MG63 (cell line): ENCODE data around the gene NDUFA13. TPM values are rescaled to one million over a fixed set of nuclear protein-coding genes. Genes with fewer than 3 reads are reported as not detected.

Experiments used
- DNase-seq: peaks from one replicate; pipeline ENCODE4 v3.0.0-alpha.2; 2020
- H3K27me3 ChIP-seq: fragments of 250-450 bp; sonication (Bioruptor Pico); 2 replicates; pipeline ENCODE4 v1.5.1; 2020; ENCODE audit warnings: mild to moderate bottlenecking, moderate library complexity
- H3K36me3 ChIP-seq: fragments of 250-450 bp; sonication (Bioruptor Pico); 2 replicates; pipeline ENCODE4 v1.5.1; 2020; ENCODE audit warnings: mild to moderate bottlenecking, moderate library complexity
- H3K4me3 ChIP-seq: fragments of 250-450 bp; sonication (Bioruptor Pico); 2 replicates; pipeline ENCODE4 v1.5.1; 2020; ENCODE audit warnings: mild to moderate bottlenecking, moderate library complexity
- H3K9me3 ChIP-seq: fragments of 250-450 bp; sonication (Bioruptor Pico); 2 replicates; pipeline ENCODE4 v1.5.1; 2020; ENCODE audit warnings: mild to moderate bottlenecking, moderate library complexity
- total RNA-seq: library from RNA; depleted of rRNA; stranded (reverse); fragments of >200 nt; shearing (Covaris generic); gene quantifications from 2 replicates; pipeline ENCODE4 v1.2.3, GENCODE V29; 2014; ENCODE audit warnings: low replicate concordance

The NDUFA13 gene
- total RNA-seq, 1 experiment from 2014 or later, result 344 TPM

DNA sequence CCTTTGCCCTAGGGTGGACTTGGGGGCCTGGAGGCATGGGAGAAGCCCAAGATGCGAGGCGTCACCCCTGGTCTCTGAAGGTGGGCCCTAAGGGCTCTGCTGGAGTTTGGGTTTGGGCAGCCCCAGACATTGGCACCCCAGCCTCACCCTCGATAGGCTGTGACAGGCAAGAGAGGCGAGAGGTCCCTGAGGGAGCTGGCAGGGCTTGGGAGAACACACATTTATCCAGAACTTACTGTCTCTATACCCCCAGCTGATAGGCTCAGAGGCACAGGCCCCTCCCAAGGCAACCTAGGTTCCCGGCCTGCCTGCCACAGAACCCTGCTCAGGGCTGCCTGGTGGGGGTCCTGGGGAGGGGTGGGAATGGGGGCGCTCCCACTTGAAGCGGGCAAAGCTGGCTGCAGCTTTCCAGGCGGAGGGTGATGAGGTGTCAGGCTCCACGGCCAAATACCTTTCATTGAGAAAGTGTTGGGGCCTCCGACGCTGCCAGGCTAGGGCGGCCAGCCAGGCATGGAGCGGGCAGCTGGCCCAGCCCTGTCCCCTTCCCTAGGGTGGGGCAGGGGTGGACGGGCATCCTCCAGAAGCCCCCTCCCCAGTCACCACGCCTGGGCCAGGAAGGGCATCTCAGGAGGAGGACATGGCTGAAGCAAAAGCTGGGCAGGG, 31.8 kb downstream of the NDUFA13 start:
- H3K4me3 ChIP-seq, result no peak overlapping the region
- no peak for DNase-seq
- no peaks in the 10 kb centered on the region; the same call in none of the 2 replicates for H3K36me3 ChIP-seq
- 0 out of 2 replicates have a peak, but pooled peaks cover 2% of the 10 kb centered on the region for H3K9me3 ChIP-seq
- no peaks in the 10 kb centered on the region for H3K27me3 ChIP-seq

DNA sequence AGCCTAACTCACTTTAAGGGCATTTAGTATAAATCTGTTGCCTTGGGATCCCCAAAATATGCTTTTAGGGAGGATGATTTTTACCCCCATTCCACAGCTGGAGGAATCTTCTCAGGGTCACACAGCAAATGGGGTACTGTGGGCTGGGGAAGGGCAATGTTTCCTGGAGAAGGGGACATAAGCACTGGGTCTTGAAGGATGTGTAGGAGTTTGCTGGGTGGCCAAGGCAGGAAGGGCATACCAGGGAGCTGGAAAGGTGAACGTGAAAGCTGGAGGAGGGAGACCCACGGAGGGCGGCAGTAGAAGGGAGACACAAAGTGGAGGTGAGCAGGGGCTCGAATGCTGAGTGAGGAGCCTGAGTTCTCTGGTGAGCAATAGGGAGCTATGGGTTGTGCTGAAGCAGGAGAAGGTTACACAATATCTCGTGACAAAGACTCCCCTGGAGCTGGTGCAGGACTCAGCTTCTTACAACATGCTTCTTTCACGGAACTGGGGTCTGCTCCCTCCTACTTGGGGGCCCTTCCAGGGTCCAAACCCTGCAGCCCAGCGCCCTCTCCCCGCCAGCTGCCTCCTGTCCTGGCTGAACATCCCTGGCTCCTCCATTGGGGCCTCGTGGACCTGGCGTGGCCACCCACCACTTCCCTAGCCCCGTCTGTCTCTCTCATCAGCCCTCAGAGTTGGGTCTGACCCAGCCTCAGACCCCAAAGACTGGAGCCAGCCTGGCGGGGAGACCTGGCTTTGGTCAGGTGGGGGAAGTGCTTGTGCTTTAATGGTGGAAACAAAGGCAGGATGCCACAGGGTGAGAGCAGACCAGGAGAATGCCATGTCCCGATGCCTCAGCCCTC, 33.1 kb downstream of the NDUFA13 start:
- Histone ChIP-seq H3K9me3 (0 out of 2 replicates have a peak, but pooled peaks cover 2% of the 10 kb centered on the region), H3K27me3 (no peaks in the 10 kb centered on the region), H3K36me3 (no peaks in the 10 kb centered on the region; the same call in none of the 2 replicates), H3K4me3 (no peak overlapping the region)
- no peak for DNase-seq

DNA sequence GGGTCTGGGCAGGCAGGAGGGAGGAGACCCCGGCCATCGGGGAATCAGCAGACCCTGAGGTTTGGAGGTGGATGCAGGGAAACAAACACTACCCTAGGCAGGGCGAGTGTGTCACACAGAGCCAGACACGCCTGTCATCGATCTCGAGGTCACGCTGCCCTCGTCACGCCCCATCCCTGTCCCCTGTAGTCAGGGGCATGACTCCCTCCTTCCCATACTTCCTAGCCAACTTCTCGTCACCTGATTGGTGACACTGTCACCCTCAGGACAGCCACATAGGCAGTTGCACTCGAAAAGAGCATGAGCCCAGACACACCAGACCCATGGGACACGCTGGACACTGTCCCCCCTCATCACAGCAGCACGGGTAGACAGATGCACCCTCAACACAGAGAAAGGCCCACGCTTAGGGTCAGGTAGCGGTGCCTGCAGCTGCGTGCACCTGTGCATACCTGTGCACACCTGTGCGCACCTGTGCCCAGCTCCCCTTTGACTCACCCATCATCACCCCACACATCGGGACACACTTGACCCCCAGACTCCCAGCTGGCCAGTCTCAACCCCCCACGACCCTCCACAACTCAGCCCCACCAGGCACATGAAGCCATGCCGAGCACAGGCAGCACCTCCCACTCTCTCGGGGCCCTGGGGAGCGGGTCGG, 33.9 kb downstream of the NDUFA13 start:
- Histone ChIP-seq H3K36me3 (no peaks in the 10 kb centered on the region), H3K9me3 (0 out of 2 replicates have a peak, but pooled peaks cover 2% of the 10 kb centered on the region), H3K4me3 (no peak overlapping the region), H3K27me3 (no peaks in the 10 kb centered on the region)
- no peak for DNase-seq

DNA sequence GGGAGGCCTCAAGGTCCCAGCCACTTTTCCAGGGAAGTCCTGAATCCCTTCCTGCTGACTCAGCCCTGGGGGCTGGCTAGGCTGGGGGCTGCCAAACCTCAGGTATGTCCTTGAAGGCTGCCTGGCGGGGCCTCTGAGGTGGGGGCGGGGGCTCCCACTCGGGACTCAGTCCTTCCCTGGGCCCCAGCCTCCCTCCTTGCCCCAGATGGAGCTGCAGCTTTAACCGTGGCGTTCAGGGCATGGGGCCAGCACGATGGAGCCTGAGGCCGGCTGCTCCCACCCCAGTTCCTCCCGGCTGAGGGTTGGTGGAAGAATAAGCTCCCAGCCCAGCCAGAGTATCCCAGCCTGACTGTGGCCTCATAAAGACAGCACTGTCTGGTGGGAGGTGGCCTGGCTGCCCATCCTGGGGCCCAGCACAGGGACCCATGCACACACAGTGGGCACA, 34.5 kb downstream of the NDUFA13 start:
- Histone ChIP-seq H3K36me3 (no peaks in the 10 kb centered on the region), H3K9me3 (0 out of 2 replicates have a peak, but pooled peaks cover 2% of the 10 kb centered on the region), H3K27me3 (no peaks in the 10 kb centered on the region), H3K4me3 (no peak overlapping the region)
- no peak for DNase-seq

DNA sequence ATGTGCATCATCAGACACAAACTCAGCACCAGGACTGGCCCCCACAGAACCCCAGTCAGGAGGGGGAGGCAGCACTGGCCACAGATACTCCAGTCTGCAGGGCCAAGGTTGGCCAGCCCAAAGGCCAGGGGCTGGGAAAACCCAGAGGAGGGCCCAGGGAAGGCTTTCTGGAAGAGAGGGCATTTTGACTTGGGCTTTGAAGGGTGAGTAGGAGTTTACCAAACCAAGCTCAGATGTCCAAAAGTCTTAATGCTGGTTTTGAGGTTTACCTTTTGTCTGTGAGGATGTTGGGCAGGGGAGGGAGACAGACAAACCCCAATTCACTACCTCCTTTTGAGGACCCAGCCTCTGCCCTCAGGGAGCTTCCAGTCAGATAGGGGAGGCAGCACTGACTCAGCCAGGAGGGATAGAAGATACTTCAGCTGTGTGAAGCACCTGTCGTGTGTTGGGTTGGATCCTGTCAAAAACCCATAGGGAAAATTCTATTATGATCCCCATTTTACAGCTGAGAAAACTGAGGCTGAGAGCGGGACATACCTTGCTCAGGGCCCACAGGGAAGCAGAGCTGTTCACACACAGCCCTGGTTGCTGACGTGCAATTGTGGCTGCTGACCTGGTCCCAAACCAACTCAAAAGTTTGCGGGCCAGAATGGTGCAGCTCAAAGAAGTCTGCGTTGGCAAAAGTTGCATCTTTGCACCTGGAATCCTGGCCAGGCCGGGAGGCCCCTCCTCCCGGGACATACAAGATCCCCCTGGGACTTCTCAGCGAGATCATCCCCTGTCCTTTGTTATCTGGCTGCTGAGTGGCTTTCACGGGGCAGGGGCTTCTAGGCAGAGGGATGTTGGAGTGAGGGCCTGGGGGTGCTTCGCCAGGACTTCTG, 35.2 kb downstream of the NDUFA13 start:
- no peaks in the 10 kb centered on the region for H3K36me3 ChIP-seq
- H3K4me3 ChIP-seq, result no peak overlapping the region
- no peaks in the 10 kb centered on the region for H3K27me3 ChIP-seq
- H3K9me3 ChIP-seq, result 0 out of 2 replicates have a peak, but pooled peaks cover 2% of the 10 kb centered on the region
- no peak for DNase-seq

DNA sequence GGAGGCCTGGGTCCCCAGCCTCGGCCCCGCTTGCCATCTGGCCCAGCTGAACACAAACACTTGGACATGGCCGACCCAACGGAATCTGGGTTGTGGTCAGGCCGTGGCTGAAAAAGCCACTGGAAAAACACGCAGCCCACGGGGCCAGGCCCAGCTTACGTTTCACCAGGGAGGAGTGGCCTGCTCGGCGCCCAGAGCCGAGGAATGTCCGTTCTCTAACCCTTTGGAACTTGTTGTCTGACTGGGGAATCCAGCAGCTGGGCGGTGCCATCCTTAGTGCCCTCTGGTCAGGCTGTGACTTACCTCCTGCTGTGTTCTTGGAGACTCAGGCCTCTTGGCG, 35.8 kb downstream of the NDUFA13 start:
- DNase-seq, result no peak
- H3K36me3 ChIP-seq, result no peaks in the 10 kb centered on the region
- H3K9me3 ChIP-seq, result 0 out of 2 replicates have a peak, but pooled peaks cover 2% of the 10 kb centered on the region

DNA sequence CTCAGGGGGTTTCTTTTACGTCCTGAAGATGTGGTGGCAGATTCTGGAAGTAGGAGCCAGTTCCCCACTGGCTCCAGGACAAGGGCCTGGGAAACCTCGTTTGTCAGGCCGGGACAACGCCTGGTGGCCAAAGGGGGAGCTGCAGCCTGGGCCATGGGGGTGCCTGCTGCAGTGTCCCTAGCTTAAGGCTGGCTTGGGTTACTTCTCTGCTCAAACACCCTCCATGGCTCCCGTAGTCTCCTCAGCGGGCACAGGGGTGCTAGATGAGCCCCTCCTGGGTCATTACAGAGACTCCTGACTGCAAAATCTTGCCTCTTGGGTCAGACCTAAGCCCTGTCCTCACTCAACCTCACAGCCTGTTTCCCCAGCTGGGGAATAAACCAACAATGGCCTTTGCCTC, 36.8 kb downstream of the NDUFA13 start:
- H3K4me3 ChIP-seq, result no peak overlapping the region
- H3K9me3 ChIP-seq, result 0 out of 2 replicates have a peak, but pooled peaks cover 2% of the 10 kb centered on the region
- H3K36me3 ChIP-seq, result no peaks in the 10 kb centered on the region
- DNase-seq, result peak; percentile 54
- H3K27me3 ChIP-seq, result no peaks in the 10 kb centered on the region

More for the DNA sequence above, 35.8 kb downstream of the NDUFA13 start:
- Histone ChIP-seq H3K27me3 (no peaks in the 10 kb centered on the region), H3K4me3 (no peak overlapping the region)

DNA sequence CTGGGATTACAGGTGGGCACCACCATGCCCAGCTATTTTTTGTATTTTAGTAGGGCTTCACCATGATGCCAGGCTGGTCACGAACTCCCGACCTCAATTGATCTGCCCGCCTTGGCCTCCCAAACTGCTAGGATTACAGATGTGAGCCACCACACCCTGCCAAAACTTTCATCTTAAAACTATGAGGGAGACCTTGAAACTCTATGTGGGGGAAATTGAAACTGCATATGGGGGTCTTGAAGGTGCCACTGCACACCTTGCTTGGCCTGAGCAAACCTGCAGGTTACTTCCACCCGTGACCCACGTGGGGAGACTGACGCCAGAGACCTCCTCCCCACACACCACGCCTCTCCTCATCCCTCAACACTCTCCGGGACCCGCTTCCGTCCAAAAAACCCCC, 37.6 kb downstream of the NDUFA13 start:
- H3K36me3 ChIP-seq, result no peaks in the 10 kb centered on the region
- no peak for DNase-seq
- H3K9me3 ChIP-seq, result 0 out of 2 replicates have a peak, but pooled peaks cover 2% of the 10 kb centered on the region
- H3K27me3 ChIP-seq, result no peaks in the 10 kb centered on the region
- no peak overlapping the region for H3K4me3 ChIP-seq

DNA sequence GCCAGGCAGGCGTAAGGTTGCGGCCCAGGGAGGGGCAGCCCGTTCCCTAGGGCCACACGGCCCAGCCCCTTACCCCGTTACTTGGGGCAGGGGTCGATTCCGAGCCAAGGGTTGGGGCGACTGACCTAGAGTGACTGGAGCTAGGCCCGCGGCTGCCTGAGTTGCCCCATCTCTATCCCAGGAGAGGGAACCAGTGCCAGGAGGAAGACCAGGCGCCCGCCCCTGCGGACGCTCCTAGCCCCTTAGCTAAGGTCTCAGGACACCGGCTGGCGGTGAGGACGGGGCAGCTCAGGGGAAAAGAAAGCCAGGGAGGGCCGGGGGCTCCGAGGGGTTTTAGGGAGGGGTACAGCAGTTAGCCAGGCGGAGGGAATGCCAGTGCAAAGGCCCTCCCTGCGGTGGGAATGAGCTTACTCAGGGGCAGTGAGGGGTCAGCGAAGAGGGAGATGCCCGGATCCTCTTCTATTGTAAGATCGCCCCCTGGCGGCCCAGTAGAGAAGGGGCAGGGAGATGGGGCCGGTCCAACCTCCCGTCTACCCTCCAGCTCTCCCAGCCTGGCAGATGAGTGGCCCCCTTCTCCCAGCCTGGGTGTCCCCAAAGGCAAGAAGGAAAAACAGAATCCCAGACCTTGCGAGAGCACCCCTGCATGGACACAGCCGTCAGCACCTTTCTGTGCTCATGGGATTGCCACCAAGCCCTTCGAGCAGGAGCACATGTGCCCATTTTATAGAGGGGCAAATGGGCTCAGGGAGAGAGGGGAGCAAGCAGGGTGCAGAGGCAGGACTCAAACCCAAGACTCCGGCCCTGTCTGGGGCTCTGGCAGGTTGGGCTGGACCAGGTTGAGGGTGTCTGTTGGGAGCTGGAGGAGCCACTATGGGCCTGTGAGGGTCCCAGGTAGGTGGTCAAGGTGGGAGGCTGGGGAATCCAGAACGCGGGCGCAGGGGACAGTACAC, 38.3 kb downstream of the NDUFA13 start:
- H3K9me3 ChIP-seq, result 0 out of 2 replicates have a peak, but pooled peaks cover 2% of the 10 kb centered on the region
- no peaks in the 10 kb centered on the region for H3K27me3 ChIP-seq
- no peaks in the 10 kb centered on the region for H3K36me3 ChIP-seq
- H3K4me3 ChIP-seq, result no peak overlapping the region
- DNase-seq, result peak; percentile 57

DNA sequence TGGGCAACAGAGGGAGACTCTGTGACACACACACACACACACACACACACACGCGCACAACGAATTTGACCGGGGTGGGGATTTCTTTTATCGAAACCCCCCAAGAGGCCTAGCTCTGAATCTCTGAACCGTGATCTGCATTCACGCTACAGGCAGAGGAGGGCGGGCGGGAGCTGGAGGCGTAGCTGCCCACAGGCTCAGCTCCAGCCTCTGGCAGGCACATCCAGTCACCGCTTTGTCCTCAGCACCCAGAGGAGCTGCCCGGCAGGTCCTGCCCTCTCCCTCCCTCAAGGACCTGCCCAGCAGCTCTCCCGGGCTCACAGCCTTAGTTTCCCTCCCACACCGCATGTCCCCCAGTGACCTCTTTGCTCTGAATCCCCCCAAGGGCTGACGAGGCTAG, 42.0 kb downstream of the NDUFA13 start:
- Histone ChIP-seq H3K4me3 (no peak overlapping the region), H3K36me3 (no peaks in the 10 kb centered on the region), H3K27me3 (no peaks in the 10 kb centered on the region), H3K9me3 (no peaks in the 10 kb centered on the region)
- no peak for DNase-seq

DNA sequence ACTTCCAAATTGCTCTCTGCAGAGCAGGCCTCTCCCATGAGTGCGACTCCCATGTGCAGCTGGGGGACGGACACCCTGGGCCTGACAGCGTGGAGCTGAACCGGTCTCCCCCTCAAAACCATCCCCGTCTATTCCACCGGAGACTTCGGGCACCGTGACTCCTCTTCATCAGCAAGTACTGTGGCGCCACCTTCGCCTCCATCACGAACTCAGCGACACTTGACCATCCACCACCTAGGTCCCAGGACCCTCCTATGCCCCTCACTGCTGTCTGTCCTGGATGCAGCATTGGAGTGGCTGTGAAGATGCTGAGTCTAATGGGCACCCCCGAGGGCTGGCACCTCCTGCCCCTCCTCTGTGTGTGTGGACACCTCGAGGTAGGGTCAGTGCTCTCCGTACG, 42.6 kb downstream of the NDUFA13 start:
- Histone ChIP-seq H3K36me3 (no peaks in the 10 kb centered on the region), H3K9me3 (no peaks in the 10 kb centered on the region), H3K4me3 (no peak overlapping the region), H3K27me3 (no peaks in the 10 kb centered on the region)
- DNase-seq, result no peak

DNA sequence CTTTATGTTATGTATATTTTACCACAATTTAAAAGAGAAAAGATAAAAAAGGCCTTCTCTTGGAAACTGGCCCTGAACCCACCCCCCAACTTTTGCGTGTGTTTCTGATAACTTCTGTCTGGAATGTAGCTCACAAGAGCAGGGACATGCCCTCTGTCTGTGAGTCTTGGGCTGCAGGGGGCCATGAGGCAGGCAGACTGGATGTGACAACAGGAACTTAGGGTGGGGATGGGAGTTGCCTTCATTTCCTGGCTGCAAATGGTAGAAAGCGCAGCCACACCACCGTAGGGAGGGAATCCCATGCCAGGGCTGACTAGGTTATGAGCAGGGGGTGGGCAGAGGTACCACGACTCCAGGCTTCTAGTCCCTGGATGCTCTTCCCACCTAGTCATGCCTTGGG, 43.9 kb downstream of the NDUFA13 start:
- Histone ChIP-seq H3K4me3 (no peak overlapping the region), H3K9me3 (no peaks in the 10 kb centered on the region), H3K27me3 (no peaks in the 10 kb centered on the region), H3K36me3 (no peaks in the 10 kb centered on the region; the same call in 1 of the 2 replicates)
- no peak for DNase-seq

DNA sequence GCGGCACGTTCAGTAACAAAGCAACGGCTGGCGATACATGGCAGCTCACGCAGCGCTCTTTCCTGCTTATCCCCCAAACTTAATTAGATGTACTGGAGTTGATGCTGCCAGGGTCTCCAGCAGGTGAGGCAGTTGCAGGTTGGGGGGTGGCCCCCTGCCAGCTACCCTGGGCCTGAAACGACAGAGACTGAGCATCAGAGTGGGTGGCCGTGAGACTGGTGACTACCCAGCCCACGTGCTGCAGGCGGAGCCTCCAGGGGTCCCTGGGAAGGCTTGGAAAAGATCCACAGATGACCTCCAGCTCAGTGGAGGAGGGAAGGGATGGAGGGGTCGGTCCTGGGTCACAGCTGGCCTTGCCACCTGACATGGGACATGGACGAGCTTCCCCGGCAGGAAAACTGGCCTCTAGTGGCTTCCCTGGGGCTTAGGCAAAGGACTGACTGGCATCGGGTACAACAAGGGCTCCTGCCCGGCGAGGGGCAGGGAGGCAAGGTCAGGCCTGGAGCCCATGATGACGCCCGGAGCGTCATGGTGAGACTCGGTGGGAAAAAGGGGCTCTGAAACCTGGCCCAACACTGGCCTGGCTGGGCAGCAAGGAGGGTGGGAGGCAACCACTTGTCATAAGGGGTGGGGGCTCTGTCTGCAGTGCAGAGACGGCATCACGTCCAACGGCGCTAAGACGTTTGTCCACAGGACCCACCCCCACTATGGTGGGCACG, 46.1 kb downstream of the NDUFA13 start:
- H3K27me3 ChIP-seq, result no peaks in the 10 kb centered on the region
- H3K36me3 ChIP-seq, result no peaks in the 10 kb centered on the region; the same call in none of the 2 replicates
- no peak for DNase-seq
- H3K9me3 ChIP-seq, result no peaks in the 10 kb centered on the region
- H3K4me3 ChIP-seq, result no peak overlapping the region

DNA sequence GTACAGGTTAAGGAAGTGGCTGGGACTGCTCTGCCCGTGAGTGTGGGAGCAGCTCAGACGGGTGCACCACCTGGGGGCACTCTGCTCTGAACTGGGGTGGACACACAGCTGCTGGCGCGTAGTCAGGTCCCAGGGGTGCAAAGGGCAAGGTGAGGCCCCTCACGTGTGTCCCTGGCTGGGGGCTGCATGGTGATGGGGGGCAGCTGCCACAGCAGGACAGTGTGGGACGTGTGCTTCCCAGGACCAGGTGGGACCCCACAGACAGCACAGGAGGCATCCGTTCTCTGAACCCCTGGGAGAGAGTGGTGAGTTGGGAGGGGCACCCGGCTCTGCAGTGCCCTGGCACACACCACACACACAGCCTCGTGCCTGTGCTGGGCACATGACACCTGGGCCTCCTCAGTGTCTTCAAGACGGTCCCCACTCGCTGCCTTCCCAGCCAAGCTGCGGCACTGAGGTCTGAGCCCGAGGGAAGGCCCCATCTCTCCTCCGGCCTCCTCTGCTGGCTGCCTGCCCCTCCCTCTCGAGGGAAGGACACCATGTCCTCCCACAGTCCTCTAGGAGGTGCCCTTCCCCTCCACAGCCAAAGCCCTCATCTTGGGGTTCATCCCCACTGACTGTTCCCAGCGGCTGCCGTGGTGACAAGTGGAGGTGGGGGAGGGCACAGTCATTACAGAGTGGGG, 46.8 kb downstream of the NDUFA13 start:
- H3K36me3 ChIP-seq, result no peaks in the 10 kb centered on the region; the same call in none of the 2 replicates
- H3K4me3 ChIP-seq, result no peak overlapping the region
- no peaks in the 10 kb centered on the region for H3K9me3 ChIP-seq
- DNase-seq, result no peak
- H3K27me3 ChIP-seq, result no peaks in the 10 kb centered on the region
